H1 (cell line): ENCODE measurements around the gene JAKMIP1. TPM values are rescaled to one million over a fixed set of nuclear protein-coding genes. Genes with fewer than 3 reads are reported as not detected.

Source experiments
- CTCF ChIA-PET: fragments of 300-600 bp; sonication (Branson Sonifier 250); formaldehyde crosslinking; loops from one replicate; lab custom pipeline; 2021; ENCODE audit not compliant: partially characterized antibody; lab: Charles Lee
- POLR2A ChIA-PET: fragments of 300-600 bp; sonication (Branson Sonifier 250); formaldehyde crosslinking; loops from one replicate; lab custom pipeline; 2021; ENCODE audit warnings: inconsistent platforms; ENCODE audit not compliant: partially characterized antibody; lab: Charles Lee
- DNase-seq, 2 experiments: peaks; one replicate each; pipeline versions ENCODE4 v3.0.0 to v3.0.0-alpha.2; 2010 to 2022; ENCODE audit warnings: low spot score in 2 of 2, low read depth in 1 of 2, mixed read lengths in 1 of 2
- FAIRE-seq: peaks from 2 replicates; lab custom pipeline; 2011; peaks lifted over from hg19 to GRCh38; lab: Jason Lieb, UNC
- H2AFZ ChIP-seq: 2 replicates; pipeline ENCODE4 v1.8.1; 2012; ENCODE audit warnings: low read length, inconsistent platforms
- H2AK5ac ChIP-seq: 2 replicates; pipeline ENCODE4 v1.6.1; 2013; ENCODE audit warnings: low read depth, low read length
- H2BK120ac ChIP-seq: replicated peaks from 2 replicates; pipeline ENCODE3; 2013; ENCODE audit warnings: low read depth, low read length, inconsistent platforms
- H2BK12ac ChIP-seq: 2 replicates; pipeline ENCODE4 v1.6.1; 2013; ENCODE audit warnings: low read depth, low read length
- H2BK15ac ChIP-seq: 2 replicates; pipeline ENCODE4 v1.6.1; 2013; ENCODE audit warnings: low read length
- H2BK20ac ChIP-seq: 2 replicates; pipeline ENCODE4 v1.6.1; 2013; ENCODE audit warnings: low read length
- H2BK5ac ChIP-seq: 2 replicates; pipeline ENCODE4 v1.6.1; 2013; ENCODE audit warnings: low read depth, low read length
- H3K14ac ChIP-seq: 2 replicates; pipeline ENCODE4 v1.6.1; 2013; ENCODE audit warnings: inconsistent platforms; ENCODE audit not compliant: insufficient read length
- H3K18ac ChIP-seq: 2 replicates; pipeline ENCODE4 v1.6.1; 2013; ENCODE audit warnings: low read length; ENCODE audit errors: extremely low read depth
- H3K23ac ChIP-seq: 2 replicates; pipeline ENCODE4 v1.6.1; 2013; ENCODE audit warnings: inconsistent platforms; ENCODE audit not compliant: insufficient read length
- H3K23me2 ChIP-seq: 2 replicates; pipeline ENCODE4 v1.6.1; 2013; ENCODE audit warnings: low read depth, low read length
- H3K27ac ChIP-seq: 2 replicates; pipeline ENCODE4 v1.6.1; 2011; ENCODE audit warnings: low read depth, low read length, inconsistent platforms
- H3K27me3 ChIP-seq, 4 experiments: replicated peaks in 1 of 4; 1 replicate in 1 of 4; 2 replicates in 3 of 4; pipeline versions ENCODE4 v1.6.1 to v1.8.1; 2011 to 2013; ENCODE audit warnings: low read length in 3 of 4, mild to moderate bottlenecking in 3 of 4, inconsistent platforms in 2 of 4, mixed read lengths in 2 of 4, moderate library complexity in 1 of 4; ENCODE audit not compliant: control insufficient read depth in 3 of 4, insufficient read depth in 3 of 4; ENCODE audit errors: extremely low read depth in 1 of 4
- H3K36me3 ChIP-seq, 4 experiments: 2 replicates each; pipeline versions ENCODE4 v1.6.1 to v1.8.1; 2011 to 2013; ENCODE audit warnings: mild to moderate bottlenecking in 4 of 4, low read length in 3 of 4, moderate library complexity in 2 of 4, control low read depth in 1 of 4, inconsistent platforms in 1 of 4; ENCODE audit not compliant: insufficient read depth in 4 of 4, control insufficient read depth in 2 of 4
- H3K4ac ChIP-seq: replicated peaks from 2 replicates; pipeline ENCODE3; 2013; ENCODE audit warnings: low read length, low read depth, mixed read lengths, inconsistent platforms; ENCODE audit not compliant: insufficient read length
- H3K4me1 ChIP-seq, 4 experiments: replicated peaks in 1 of 4; 1 replicate in 1 of 4; 2 replicates in 3 of 4; pipeline versions ENCODE4 v1.6.1 to v1.8.1; 2011 to 2013; ENCODE audit warnings: low read length in 3 of 4, inconsistent platforms in 2 of 4, mixed read lengths in 1 of 4; ENCODE audit not compliant: insufficient read depth in 4 of 4, control insufficient read depth in 3 of 4
- H3K4me2 ChIP-seq, 2 experiments: 2 replicates each; pipeline versions ENCODE4 v1.6.1 to v1.8.1; 2011 to 2013; ENCODE audit warnings: low read depth in 2 of 2, low read length in 2 of 2, control low read depth in 1 of 2, inconsistent platforms in 1 of 2, mild to moderate bottlenecking in 1 of 2; ENCODE audit not compliant: insufficient read depth in 1 of 2
- H3K4me3 ChIP-seq, 4 experiments: fragments of 200-600, 300-600 bp in 1 of 4; sonication (generic), shearing (Covaris generic), sonication (Bioruptor Twin) in 1 of 4; 2 replicates each; pipeline versions ENCODE4 v1.5.1 to v1.8.1; 2011 to 2016; ENCODE audit warnings: low read length in 4 of 4, low read depth in 3 of 4, control low read depth in 2 of 4, inconsistent platforms in 2 of 4, mild to moderate bottlenecking in 2 of 4, mixed read lengths in 1 of 4, moderate library complexity in 1 of 4; ENCODE audit not compliant: insufficient read depth in 2 of 4; ENCODE audit errors: extremely low read depth in 1 of 4
- H3K56ac ChIP-seq: replicated peaks from 2 replicates; pipeline ENCODE3; 2013; ENCODE audit warnings: low read depth, mild to moderate bottlenecking, mixed read lengths, low read length, inconsistent platforms; ENCODE audit not compliant: insufficient read length
- H3K79me1 ChIP-seq: 2 replicates; pipeline ENCODE4 v1.6.1; 2013; ENCODE audit warnings: low read depth, low read length, control low read depth
- H3K79me2 ChIP-seq, 2 experiments: 2 replicates each; pipeline versions ENCODE4 v1.6.1 to v1.8.1; 2012 to 2013; ENCODE audit warnings: low read length in 2 of 2, mild to moderate bottlenecking in 2 of 2, inconsistent platforms in 1 of 2; ENCODE audit not compliant: insufficient read depth in 2 of 2, control insufficient read depth in 1 of 2
- H3K9ac ChIP-seq, 4 experiments: replicated peaks in 1 of 4; 1 replicate in 1 of 4; 2 replicates in 3 of 4; pipeline versions ENCODE4 v1.6.1 to v1.8.1; 2011 to 2013; ENCODE audit warnings: low read depth in 3 of 4, low read length in 3 of 4, control low read depth in 2 of 4, mild to moderate bottlenecking in 2 of 4, moderate library complexity in 2 of 4, inconsistent platforms in 1 of 4; ENCODE audit errors: extremely low read depth in 1 of 4
- H3K9me3 ChIP-seq, 2 experiments: 2 replicates each; pipeline versions ENCODE4 v1.6.1 to v1.8.1; 2012 to 2013; ENCODE audit warnings: mild to moderate bottlenecking in 2 of 2, moderate library complexity in 2 of 2, control low read depth in 1 of 2, inconsistent platforms in 1 of 2, low read depth in 1 of 2, low read length in 1 of 2, mixed read lengths in 1 of 2; ENCODE audit not compliant: insufficient read depth in 2 of 2
- H4K20me1 ChIP-seq, 2 experiments: replicated peaks in 1 of 2; 2 replicates each; pipeline versions ENCODE3 to v1.8.1; 2011 to 2013; ENCODE audit warnings: inconsistent platforms in 2 of 2, low read length in 2 of 2, mild to moderate bottlenecking in 1 of 2; ENCODE audit not compliant: insufficient read depth in 2 of 2, control insufficient read depth in 1 of 2
- H4K5ac ChIP-seq: 2 replicates; pipeline ENCODE4 v1.6.1; 2013; ENCODE audit warnings: low read length, low read depth, mixed read lengths, inconsistent platforms; ENCODE audit not compliant: insufficient read length
- H4K8ac ChIP-seq: 2 replicates; pipeline ENCODE4 v1.8.0; 2013; ENCODE audit warnings: mild to moderate bottlenecking, moderate library complexity, low read length, inconsistent platforms; ENCODE audit not compliant: insufficient read depth; ENCODE audit errors: extremely low read depth
- H4K91ac ChIP-seq: replicated peaks from 2 replicates; pipeline ENCODE3; 2013; ENCODE audit warnings: low read length, mixed read lengths, inconsistent platforms; ENCODE audit not compliant: insufficient read length
- CHD2 ChIP-seq: IDR thresholded peaks from 2 replicates; pipeline ENCODE4 v1.6.1; 2012; ENCODE audit warnings: low read length, improper control_type of control experiment
- GABPA ChIP-seq: IDR thresholded peaks from 2 replicates; pipeline ENCODE4 v1.6.1; 2011; ENCODE audit warnings: mild to moderate bottlenecking, low read length, moderate library complexity, borderline replicate concordance; ENCODE audit not compliant: insufficient read depth
- KDM1A ChIP-seq: fragments of 200-600, 300-600 bp; sonication (generic); IDR thresholded peaks from 2 replicates; pipeline ENCODE4 v1.7.1; 2016; ENCODE audit warnings: mild to moderate bottlenecking, low read length, borderline replicate concordance
- KDM5A ChIP-seq: fragments of 200-600 bp; IDR thresholded peaks from 2 replicates; pipeline ENCODE4 v1.7.1; 2012; ENCODE audit warnings: mild to moderate bottlenecking, low read length, inconsistent platforms, mixed read lengths
- MAFK ChIP-seq: IDR thresholded peaks from 2 replicates; pipeline ENCODE4 v1.6.1; 2012; ENCODE audit warnings: low read depth, mild to moderate bottlenecking, improper control_type of control experiment, low read length
- SIN3A ChIP-seq, 2 experiments: IDR thresholded peaks in 1 of 2; conservative IDR thresholded peaks in 1 of 2; 2 replicates each; pipeline ENCODE4 v1.6.1; 2011 to 2012; ENCODE audit warnings: low read length in 2 of 2, improper control_type of control experiment in 1 of 2, low read depth in 1 of 2, mild to moderate bottlenecking in 1 of 2
- SIRT6 ChIP-seq: IDR thresholded peaks from one replicate; pipeline ENCODE4 v1.7.1; 2012; ENCODE audit warnings: low read length, inconsistent platforms
- SP2 ChIP-seq: IDR thresholded peaks from 2 replicates; pipeline ENCODE4 v1.6.1; 2012; ENCODE audit warnings: mild to moderate bottlenecking, low read length, inconsistent platforms
- SP4 ChIP-seq: IDR thresholded peaks from 2 replicates; pipeline ENCODE4 v1.6.1; 2012; ENCODE audit warnings: low read length, inconsistent platforms
- ZNF274 ChIP-seq: IDR thresholded peaks from 2 replicates; pipeline ENCODE4 v1.7.0; 2012; ENCODE audit warnings: low read length, borderline replicate concordance; ENCODE audit errors: extremely low read depth
- WGBS, 2 experiments: shearing (Covaris generic) in 1 of 2; methylation state at CpG; one replicate each; pipeline versions ENCODE4 v1.1.6 to v1.1.7; 2013 to 2015; ENCODE audit warnings: low lambda C conversion rate in 2 of 2, mixed read lengths in 2 of 2, inconsistent platforms in 1 of 2, low coverage in 1 of 2, missing lambda C conversion rate in 1 of 2; ENCODE audit not compliant: insufficient replicate concordance in 2 of 2, insufficient coverage in 1 of 2, insufficient read length in 1 of 2; ENCODE audit errors: extremely low coverage in 1 of 2, missing lambda C conversion rate in 1 of 2; 5-methylcytosine and 5-hydroxymethylcytosine counted together
- polyA plus RNA-seq, 7 experiments: library from polyadenylated mRNA; depleted of rRNA in 3 of 7; stranded (reverse) in 5 of 7; unstranded in 2 of 7; fragments of >200 nt in 5 of 7; fragments of 200-250 nt in 2 of 7; gene quantifications; 1 replicate in 5 of 7; 2 replicates in 1 of 7; 4 replicates in 1 of 7; pipeline versions ENCODE4 v1.2.1 to v1.2.3, GENCODE V29; 2011 to 2013; ENCODE audit warnings: missing spikeins in 2 of 7, mixed read lengths in 2 of 7
- total RNA-seq: library from RNA; stranded (reverse); fragmentation: NEBNext Ultra II Directional; extraction: Animal tissue kit (Norgen Biotek cat#: 25700); gene quantifications from 2 replicates; pipeline ENCODE4 v1.2.1, GENCODE V29; 2021
- TF ChIP-seq, protein P1 (sequence below): IDR thresholded peaks from 2 replicates; pipeline ENCODE4 v1.6.1; 2011; ENCODE audit warnings: low read depth, mild to moderate bottlenecking, low read length; ENCODE audit not compliant: insufficient read depth
- TF ChIP-seq, protein P2 (sequence below), 3 experiments: IDR thresholded peaks; 1 replicate in 2 of 3; 2 replicates in 1 of 3; pipeline versions ENCODE4 v1.5.1 to v1.6.1; 2011; ENCODE audit warnings: low read length in 3 of 3, mild to moderate bottlenecking in 3 of 3, inconsistent platforms in 2 of 3, low read depth in 1 of 3, moderate library complexity in 1 of 3; ENCODE audit not compliant: insufficient read depth in 1 of 3; ENCODE audit errors: control extremely low read depth in 1 of 3

Gene JAKMIP1
- total and polyA plus RNA-seq, 2 of the 8 experiments (the other 6 are each of a cell fraction or from before 2014, with no cell fraction given): 2.5 to 4.4 TPM

- no peaks in the 10 kb centered on the region; the same call in 1 of the 2 replicates for H3K79me1 ChIP-seq
- CTCF ChIA-PET: interaction anchor here (1.0 to 4.6 kb wide), 3 partner anchors 10 to 210 kb away, joined by 3 to 22 read pairs (median 4); no protein-coding TSS in a partner anchor
- H4K91ac ChIP-seq: no peak overlapping the region
- POLR2A ChIA-PET: no interaction called here
- no peak overlapping the region for H3K4me2 ChIP-seq
- peaks cover 14 to 32% (median 22%) of the 10 kb centered on the region in 4 experiments for H3K4me1 ChIP-seq
- no peak overlapping the region for H3K4me3 ChIP-seq
- no peak overlapping the region for H2BK20ac ChIP-seq
- H2BK12ac ChIP-seq: no peak overlapping the region
- no peak overlapping the region for H3K27ac ChIP-seq
- H3K18ac ChIP-seq: no peak overlapping the region
- H2AK5ac ChIP-seq: no peak overlapping the region
- no peak overlapping the region for H2BK5ac ChIP-seq
- H3K9me3 ChIP-seq: no peaks in the 10 kb centered on the region
- no peaks in the 10 kb centered on the region for H3K79me2 ChIP-seq
- no peaks in the 10 kb centered on the region for H3K23me2 ChIP-seq
- H3K27me3 ChIP-seq: no peaks in the 10 kb centered on the region; a peak in 2 of 7 replicates
- DNase-seq (no peak), FAIRE-seq (no peak)
- H2BK120ac ChIP-seq: no peak overlapping the region
- H3K9ac ChIP-seq: no peak overlapping the region
- 87% methylated on average over 7 of the region's 7 CpGs; no CpG with 5 or more reads in 1 of the 2 experiments for WGBS, 2 experiments
- no peak overlapping the region for H4K5ac ChIP-seq
- no peaks in the 10 kb centered on the region for H4K20me1 ChIP-seq
- no peak overlapping the region for H3K4ac ChIP-seq
- no peak overlapping the region for H2BK15ac ChIP-seq
- H3K23ac ChIP-seq: no peak overlapping the region
- no peak overlapping the region for H2AFZ ChIP-seq
- H4K8ac ChIP-seq: no peak overlapping the region
- H3K56ac ChIP-seq: no peak overlapping the region
- H3K14ac ChIP-seq: no peak overlapping the region
- no peaks in the 10 kb centered on the region for H3K36me3 ChIP-seq
- no peak for TF ChIP-seq GABPA
- no peak for TF ChIP-seq SP2
- no peak for TF ChIP-seq KDM1A
- no peak for TF ChIP-seq CHD2
- no peak for TF ChIP-seq KDM5A
- TF ChIP-seq, protein P1, sequence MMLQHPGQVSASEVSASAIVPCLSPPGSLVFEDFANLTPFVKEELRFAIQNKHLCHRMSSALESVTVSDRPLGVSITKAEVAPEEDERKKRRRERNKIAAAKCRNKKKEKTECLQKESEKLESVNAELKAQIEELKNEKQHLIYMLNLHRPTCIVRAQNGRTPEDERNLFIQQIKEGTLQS: no peak
- TF ChIP-seq SIN3A (conservative IDR thresholded peaks at IDR 0.05 in 1 of 2, IDR thresholded peaks at IDR 0.05 in 1 of 2; ENCODE audit: low read depth in 1 of 2, low read length in 2 of 2): no peak
- no peak for TF ChIP-seq SP4
- TF ChIP-seq, protein P2, sequence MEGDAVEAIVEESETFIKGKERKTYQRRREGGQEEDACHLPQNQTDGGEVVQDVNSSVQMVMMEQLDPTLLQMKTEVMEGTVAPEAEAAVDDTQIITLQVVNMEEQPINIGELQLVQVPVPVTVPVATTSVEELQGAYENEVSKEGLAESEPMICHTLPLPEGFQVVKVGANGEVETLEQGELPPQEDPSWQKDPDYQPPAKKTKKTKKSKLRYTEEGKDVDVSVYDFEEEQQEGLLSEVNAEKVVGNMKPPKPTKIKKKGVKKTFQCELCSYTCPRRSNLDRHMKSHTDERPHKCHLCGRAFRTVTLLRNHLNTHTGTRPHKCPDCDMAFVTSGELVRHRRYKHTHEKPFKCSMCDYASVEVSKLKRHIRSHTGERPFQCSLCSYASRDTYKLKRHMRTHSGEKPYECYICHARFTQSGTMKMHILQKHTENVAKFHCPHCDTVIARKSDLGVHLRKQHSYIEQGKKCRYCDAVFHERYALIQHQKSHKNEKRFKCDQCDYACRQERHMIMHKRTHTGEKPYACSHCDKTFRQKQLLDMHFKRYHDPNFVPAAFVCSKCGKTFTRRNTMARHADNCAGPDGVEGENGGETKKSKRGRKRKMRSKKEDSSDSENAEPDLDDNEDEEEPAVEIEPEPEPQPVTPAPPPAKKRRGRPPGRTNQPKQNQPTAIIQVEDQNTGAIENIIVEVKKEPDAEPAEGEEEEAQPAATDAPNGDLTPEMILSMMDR (IDR thresholded peaks at IDR 0.05; ENCODE audit: control extremely low read depth in 1 of 3, insufficient read depth in 1 of 3, low read depth in 1 of 3, low read length in 3 of 3): no peak
- TF ChIP-seq ZNF274: no peak
- TF ChIP-seq MAFK: no peak
- no peak for TF ChIP-seq SIRT6
These were observed 85.7 kb downstream of the JAKMIP1 start for GRCh38 chr4:6114601-6115000.
